ENCODE data around the gene CALHM1.
A peak's percentile ranks its signal among the peaks of the same experiment; 100 is the strongest.

Gene CALHM1

GRCh38 chr10:103478671-103479070, 20.0 kb upstream of the CALHM1 start:
- H3K9me3 ChIP-seq (ENCODE audit: control insufficient read depth, low read length): no peaks in the 10 kb centered on the region
- H3K9ac ChIP-seq (ENCODE audit: low read length): no peak overlapping the region
- H3K4me2 ChIP-seq (ENCODE audit: low read length, poor library complexity, severe bottlenecking): no peak overlapping the region
- no peak for DNase-seq
- no peak overlapping the region for H3K4ac ChIP-seq (ENCODE audit: low read depth in 1 of 2, low read length in 2 of 2)
- peak overlapping the region; percentile 6 for H2BK15ac ChIP-seq (ENCODE audit: low read depth, poor library complexity, severe bottlenecking)
- H3K36me3 ChIP-seq (ENCODE audit: control insufficient read depth in 1 of 2, insufficient read depth in 2 of 2, low read depth in 1 of 2, low read length in 2 of 2): no peaks in the 10 kb centered on the region
- H4K91ac ChIP-seq (ENCODE audit: low read length): no peak overlapping the region
- no peak overlapping the region for H2BK5ac ChIP-seq (ENCODE audit: low read depth, low read length, poor library complexity, severe bottlenecking)
- H3K4me1 ChIP-seq (ENCODE audit: control insufficient read depth, insufficient read depth, low read depth, low read length): peaks cover 4% of the 10 kb centered on the region
- no peaks in the 10 kb centered on the region for H3K79me1 ChIP-seq (replicated peaks; ENCODE audit: low read length, poor library complexity, severe bottlenecking)
- H2AFZ ChIP-seq (ENCODE audit: low read depth, low read length): no peak overlapping the region
- H2BK12ac ChIP-seq (ENCODE audit: low read length in 2 of 2): peak overlapping the region in 1 of 2 experiments; percentile 3
- no peak overlapping the region for H3K23ac ChIP-seq (ENCODE audit: low read length in 2 of 2)
- H2BK120ac ChIP-seq (ENCODE audit: low read depth, low read length): no peak overlapping the region
- peak overlapping the region in 1 of 2 experiments; percentile 53 for H3K14ac ChIP-seq (ENCODE audit: low read length in 2 of 2)
- H3K27ac ChIP-seq (ENCODE audit: low read length, poor library complexity, severe bottlenecking): no peak overlapping the region
- peaks cover 0 to 13% of the 10 kb centered on the region in 2 experiments for H3K27me3 ChIP-seq (ENCODE audit: control insufficient read depth in 1 of 2, insufficient read depth in 1 of 2, low read length in 2 of 2)
- no peak overlapping the region for H4K8ac ChIP-seq (ENCODE audit: low read length)
- no peak overlapping the region for H2AK5ac ChIP-seq (ENCODE audit: low read length, severe bottlenecking)
- H3K4me3 ChIP-seq (ENCODE audit: insufficient read depth in 1 of 2, low read depth in 1 of 2, low read length in 2 of 2): no peak overlapping the region
- peak overlapping the region in 1 of 2 experiments; percentile 18 for H3K18ac ChIP-seq (ENCODE audit: low read depth in 1 of 2, low read length in 2 of 2)
- 89% methylated on average over 22 of the region's 22 CpGs for WGBS

DNA sequence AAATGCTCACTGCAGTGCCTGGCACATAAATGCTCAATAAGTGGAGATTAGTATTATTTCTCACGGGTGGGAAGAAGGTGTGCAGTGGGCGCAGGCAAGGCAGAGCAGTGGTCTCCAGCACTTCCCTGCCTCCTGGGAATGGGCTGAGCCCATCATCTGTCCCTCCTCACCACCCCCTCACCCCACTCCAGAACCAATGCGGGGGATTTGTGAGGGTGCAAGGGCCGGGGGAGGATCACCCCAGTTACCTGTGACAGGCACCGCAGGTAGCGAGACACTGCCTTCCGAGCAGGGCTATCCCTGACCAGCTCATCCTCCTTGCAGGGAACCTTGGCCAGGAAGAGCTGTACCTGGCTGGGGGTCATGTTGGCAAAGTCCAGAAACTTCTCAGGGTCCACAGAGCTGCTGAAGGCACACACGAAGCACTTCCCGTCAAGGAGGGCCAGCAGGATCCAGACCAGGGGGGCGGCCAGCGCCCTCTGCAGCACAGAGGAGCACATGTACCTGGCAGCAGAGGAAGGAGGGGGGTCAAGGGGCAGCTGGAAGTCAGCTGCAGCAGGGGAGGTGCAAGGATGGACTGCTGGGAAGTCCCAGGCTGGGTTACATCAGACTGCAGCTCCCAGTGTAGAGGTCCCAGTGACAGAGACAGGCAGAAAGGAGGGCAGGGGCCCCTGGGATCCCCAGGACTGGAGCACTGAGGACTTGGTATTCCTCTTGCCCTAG, 17.5 kb upstream of the CALHM1 start:
- no peaks in the 10 kb centered on the region for H3K79me1 ChIP-seq (replicated peaks; ENCODE audit: low read length, poor library complexity, severe bottlenecking)

DNA sequence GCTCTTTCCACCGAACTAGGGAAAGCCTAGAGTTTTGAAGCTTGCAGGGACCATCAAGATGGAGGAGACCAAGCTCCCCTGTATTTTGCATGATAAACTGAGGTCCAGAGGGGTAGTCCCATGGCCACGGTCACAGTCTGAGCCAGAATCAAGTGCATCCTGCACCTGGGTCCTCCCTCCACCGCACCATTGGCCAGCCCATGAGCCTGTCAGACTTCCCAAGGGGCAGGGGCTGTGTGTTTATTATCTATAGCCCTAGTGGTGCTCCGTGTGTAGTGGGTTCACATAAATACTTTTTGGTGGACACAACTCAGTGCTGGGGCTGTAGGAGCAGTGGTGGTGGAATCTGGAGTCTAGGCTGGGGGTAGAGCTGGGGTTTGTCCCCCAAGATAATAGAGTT, 16.7 kb upstream of the CALHM1 start:
- no peak overlapping the region for H3K23ac ChIP-seq (ENCODE audit: low read length in 2 of 2)
- H4K91ac ChIP-seq (ENCODE audit: low read length): no peak overlapping the region
- H2AFZ ChIP-seq (ENCODE audit: low read depth, low read length): no peak overlapping the region
- WGBS: 78% methylated on average over 4 of the region's 4 CpGs
- no peak overlapping the region for H3K4ac ChIP-seq (ENCODE audit: low read depth in 1 of 2, low read length in 2 of 2)
- H3K4me2 ChIP-seq (ENCODE audit: low read length, poor library complexity, severe bottlenecking): no peak overlapping the region
- no peak overlapping the region for H3K18ac ChIP-seq (ENCODE audit: low read depth in 1 of 2, low read length in 2 of 2)
- no peaks in the 10 kb centered on the region for H3K79me1 ChIP-seq (replicated peaks; ENCODE audit: low read length, poor library complexity, severe bottlenecking)
- no peak overlapping the region for H2BK120ac ChIP-seq (ENCODE audit: low read depth, low read length)
- no peak overlapping the region for H4K8ac ChIP-seq (ENCODE audit: low read length)
- H3K27me3 ChIP-seq (ENCODE audit: control insufficient read depth in 1 of 2, insufficient read depth in 1 of 2, low read length in 2 of 2): peaks cover 0 to 15% of the 10 kb centered on the region in 2 experiments
- no peak overlapping the region for H3K4me3 ChIP-seq (ENCODE audit: insufficient read depth in 1 of 2, low read depth in 1 of 2, low read length in 2 of 2)
- DNase-seq: no peak
- no peak overlapping the region for H2BK12ac ChIP-seq (ENCODE audit: low read length in 2 of 2)
- no peak overlapping the region for H3K14ac ChIP-seq (ENCODE audit: low read length in 2 of 2)
- no peak overlapping the region for H3K27ac ChIP-seq (ENCODE audit: low read length, poor library complexity, severe bottlenecking)
- H2BK5ac ChIP-seq (ENCODE audit: low read depth, low read length, poor library complexity, severe bottlenecking): no peak overlapping the region
- no peak overlapping the region for H3K9ac ChIP-seq (ENCODE audit: low read length)
- H3K36me3 ChIP-seq (ENCODE audit: control insufficient read depth in 1 of 2, insufficient read depth in 2 of 2, low read depth in 1 of 2, low read length in 2 of 2): no peaks in the 10 kb centered on the region
- peaks cover 5% of the 10 kb centered on the region for H3K4me1 ChIP-seq (ENCODE audit: control insufficient read depth, insufficient read depth, low read depth, low read length)
- H3K9me3 ChIP-seq (ENCODE audit: control insufficient read depth, low read length): no peaks in the 10 kb centered on the region
- no peak overlapping the region for H2AK5ac ChIP-seq (ENCODE audit: low read length, severe bottlenecking)
- no peak overlapping the region for H2BK15ac ChIP-seq (ENCODE audit: low read depth, poor library complexity, severe bottlenecking)

More for the DNA sequence above, 17.5 kb upstream of the CALHM1 start:
- Histone ChIP-seq H4K91ac (ENCODE audit: low read length) (no peak overlapping the region), H2BK5ac (ENCODE audit: low read depth, low read length, poor library complexity, severe bottlenecking) (no peak overlapping the region), H3K27me3 (ENCODE audit: control insufficient read depth in 1 of 2, insufficient read depth in 1 of 2, low read length in 2 of 2) (peaks cover 0 to 13% of the 10 kb centered on the region in 2 experiments), H3K4me2 (ENCODE audit: low read length, poor library complexity, severe bottlenecking) (no peak overlapping the region), H2AFZ (ENCODE audit: low read depth, low read length) (no peak overlapping the region), H3K9ac (ENCODE audit: low read length) (no peak overlapping the region), H3K36me3 (ENCODE audit: control insufficient read depth in 1 of 2, insufficient read depth in 2 of 2, low read depth in 1 of 2, low read length in 2 of 2) (no peaks in the 10 kb centered on the region), H2BK120ac (ENCODE audit: low read depth, low read length) (no peak overlapping the region), H3K18ac (ENCODE audit: low read depth in 1 of 2, low read length in 2 of 2) (no peak overlapping the region), H4K8ac (ENCODE audit: low read length) (no peak overlapping the region), H3K14ac (ENCODE audit: low read length in 2 of 2) (no peak overlapping the region), H2AK5ac (ENCODE audit: low read length, severe bottlenecking) (no peak overlapping the region), H3K23ac (ENCODE audit: low read length in 2 of 2) (no peak overlapping the region), H3K4ac (ENCODE audit: low read depth in 1 of 2, low read length in 2 of 2) (peak overlapping the region in 1 of 2 experiments; percentile 42), H3K9me3 (ENCODE audit: control insufficient read depth, low read length) (no peaks in the 10 kb centered on the region), H2BK15ac (ENCODE audit: low read depth, poor library complexity, severe bottlenecking) (no peak overlapping the region), H3K27ac (ENCODE audit: low read length, poor library complexity, severe bottlenecking) (no peak overlapping the region), H3K4me3 (ENCODE audit: insufficient read depth in 1 of 2, low read depth in 1 of 2, low read length in 2 of 2) (no peak overlapping the region), H2BK12ac (ENCODE audit: low read length in 2 of 2) (peak overlapping the region in 1 of 2 experiments; percentile 15), H3K4me1 (ENCODE audit: control insufficient read depth, insufficient read depth, low read depth, low read length) (peaks cover 6% of the 10 kb centered on the region)
- no peak for DNase-seq
- 57% methylated on average over 11 of the region's 11 CpGs for WGBS

DNA sequence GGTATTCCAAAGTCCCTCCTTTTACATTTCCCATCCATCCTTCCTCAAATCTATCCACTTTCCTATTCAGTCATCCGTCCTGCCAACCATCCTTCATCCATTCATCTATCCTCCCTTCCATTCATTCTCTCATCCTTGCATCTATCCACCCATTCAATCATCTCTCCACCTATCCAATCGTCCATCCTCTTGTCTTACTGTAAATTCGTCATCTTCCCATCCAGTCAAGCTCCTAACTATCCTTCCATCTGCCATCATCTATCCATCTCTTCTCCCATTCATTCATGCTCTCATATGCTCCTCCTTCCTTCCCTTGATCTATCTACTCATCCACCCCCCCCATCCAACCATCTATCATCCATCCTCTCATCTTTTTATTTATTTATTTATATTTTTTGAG, 15.4 kb upstream of the CALHM1 start:
- no peak overlapping the region for H3K9ac ChIP-seq (ENCODE audit: low read length)
- WGBS: 78% methylated on average over 3 of the region's 3 CpGs
- H3K18ac ChIP-seq (ENCODE audit: low read depth in 1 of 2, low read length in 2 of 2): no peak overlapping the region

More for the DNA sequence above, 15.4 kb upstream of the CALHM1 start:
- Histone ChIP-seq H3K4me1 (ENCODE audit: control insufficient read depth, insufficient read depth, low read depth, low read length) (peaks cover 3% of the 10 kb centered on the region), H3K27ac (ENCODE audit: low read length, poor library complexity, severe bottlenecking) (no peak overlapping the region), H3K27me3 (ENCODE audit: control insufficient read depth in 1 of 2, insufficient read depth in 1 of 2, low read length in 2 of 2) (peaks cover 0 to 18% of the 10 kb centered on the region in 2 experiments), H3K14ac (ENCODE audit: low read length in 2 of 2) (no peak overlapping the region), H2BK120ac (ENCODE audit: low read depth, low read length) (no peak overlapping the region), H2AK5ac (ENCODE audit: low read length, severe bottlenecking) (no peak overlapping the region), H3K9me3 (ENCODE audit: control insufficient read depth, low read length) (no peaks in the 10 kb centered on the region), H2AFZ (ENCODE audit: low read depth, low read length) (no peak overlapping the region), H3K4me2 (ENCODE audit: low read length, poor library complexity, severe bottlenecking) (no peak overlapping the region), H3K23ac (ENCODE audit: low read length in 2 of 2) (no peak overlapping the region), H3K79me1 (replicated peaks; ENCODE audit: low read length, poor library complexity, severe bottlenecking) (no peaks in the 10 kb centered on the region), H2BK5ac (ENCODE audit: low read depth, low read length, poor library complexity, severe bottlenecking) (no peak overlapping the region), H4K8ac (ENCODE audit: low read length) (no peak overlapping the region), H3K4me3 (ENCODE audit: insufficient read depth in 1 of 2, low read depth in 1 of 2, low read length in 2 of 2) (no peak overlapping the region), H2BK15ac (ENCODE audit: low read depth, poor library complexity, severe bottlenecking) (no peak overlapping the region), H3K4ac (ENCODE audit: low read depth in 1 of 2, low read length in 2 of 2) (no peak overlapping the region), H2BK12ac (ENCODE audit: low read length in 2 of 2) (no peak overlapping the region), H4K91ac (ENCODE audit: low read length) (no peak overlapping the region), H3K36me3 (ENCODE audit: control insufficient read depth in 1 of 2, insufficient read depth in 2 of 2, low read depth in 1 of 2, low read length in 2 of 2) (no peaks in the 10 kb centered on the region)
- DNase-seq: no peak
